Endodermal cell (in vitro differentiated cells): ENCODE data around the gene MUCL3. TPM values are rescaled to one million over a fixed set of nuclear protein-coding genes. Genes with fewer than 3 reads are reported as not detected.
"Not testable (repeated sequence)": the region's sequence is repeated elsewhere in the genome, so short reads cannot be mapped to it uniquely, and the experiment has no call there.

Experiments used
- DNase-seq: peaks from one replicate; pipeline ENCODE4 v3.0.0-alpha.2; 2017
- H3K27ac ChIP-seq: 2 replicates; pipeline ENCODE4 v1.5.1; 2013; ENCODE audit warnings: mild to moderate bottlenecking, low read depth, low read length, moderate library complexity
- H3K27me3 ChIP-seq: 2 replicates; pipeline ENCODE4 v1.6.1; 2013; ENCODE audit warnings: mild to moderate bottlenecking, low read length, moderate library complexity; ENCODE audit not compliant: insufficient read depth, control insufficient read depth, poor library complexity, severe bottlenecking
- H3K36me3 ChIP-seq: 2 replicates; pipeline ENCODE4 v1.7.0; 2013; ENCODE audit warnings: mild to moderate bottlenecking, low read length, moderate library complexity; ENCODE audit not compliant: control insufficient read depth, insufficient read depth
- H3K4me1 ChIP-seq: one replicate; pipeline ENCODE4 v1.7.0; 2013; ENCODE audit warnings: low read length; ENCODE audit not compliant: control insufficient read depth, insufficient read depth
- H3K4me3 ChIP-seq: 2 replicates; pipeline ENCODE4 v1.5.1; 2013; ENCODE audit warnings: mild to moderate bottlenecking, low read length, moderate library complexity
- H3K9ac ChIP-seq: 2 replicates; pipeline ENCODE4 v1.6.1; 2013; ENCODE audit warnings: mild to moderate bottlenecking, low read length, moderate library complexity; ENCODE audit not compliant: poor library complexity, severe bottlenecking; ENCODE audit errors: extremely low read depth
- H3K9me3 ChIP-seq: 2 replicates; pipeline ENCODE4 v1.6.1; 2013; ENCODE audit warnings: mild to moderate bottlenecking, low read length, moderate library complexity; ENCODE audit not compliant: control insufficient read depth
- H3K27ac Mint-ChIP-seq: 2 replicates; pipeline ENCODE4 v1.8.0; 2020; ENCODE audit warnings: mixed read lengths
- H3K27me3 Mint-ChIP-seq: 2 replicates; pipeline ENCODE4 v1.8.0; 2021; ENCODE audit warnings: mild to moderate bottlenecking, mixed read lengths; ENCODE audit not compliant: insufficient read depth
- H3K36me3 Mint-ChIP-seq: 2 replicates; pipeline ENCODE4 v1.8.0; 2020; ENCODE audit warnings: low read depth, mixed read lengths
- H3K4me1 Mint-ChIP-seq: 2 replicates; pipeline ENCODE4 v1.8.0; 2020; ENCODE audit warnings: mixed read lengths
- H3K4me3 Mint-ChIP-seq: 2 replicates; pipeline ENCODE4 v1.8.0; 2020; ENCODE audit warnings: mild to moderate bottlenecking, moderate library complexity, mixed read lengths
- H3K9me3 Mint-ChIP-seq: 2 replicates; pipeline ENCODE4 v1.8.0; 2020; ENCODE audit warnings: mild to moderate bottlenecking, mixed read lengths
- CTCF ChIP-seq: fragments of 200-600 bp; sonication (generic); conservative IDR thresholded peaks from 2 replicates; pipeline ENCODE4 v1.5.0; 2021; ENCODE audit warnings: antibody characterized with exemption, mild to moderate bottlenecking
- WGBS, 2 experiments: methylation state at CpG; one replicate each; pipeline versions ENCODE4 v1.1.5 to v1.1.7; 2013; ENCODE audit warnings: missing lambda C conversion rate in 2 of 2, mixed read lengths in 1 of 2; ENCODE audit not compliant: insufficient coverage in 1 of 2, insufficient read length in 1 of 2; 5-methylcytosine and 5-hydroxymethylcytosine counted together
- total RNA-seq, 2 donors: library from RNA; stranded (reverse); fragmentation: NEBNext Ultra II Directional in 1 of 2; extraction: Animal tissue kit (Norgen Biotek cat#: 25700) in 1 of 2; gene quantifications; 2 replicates in 1 of 2; 3 replicates in 1 of 2; pipeline ENCODE4 v1.2.1, GENCODE V29; 2021

MUCL3 gene
- total RNA-seq, 2 donors from 2014 or later: 0.18 TPM

DNA sequence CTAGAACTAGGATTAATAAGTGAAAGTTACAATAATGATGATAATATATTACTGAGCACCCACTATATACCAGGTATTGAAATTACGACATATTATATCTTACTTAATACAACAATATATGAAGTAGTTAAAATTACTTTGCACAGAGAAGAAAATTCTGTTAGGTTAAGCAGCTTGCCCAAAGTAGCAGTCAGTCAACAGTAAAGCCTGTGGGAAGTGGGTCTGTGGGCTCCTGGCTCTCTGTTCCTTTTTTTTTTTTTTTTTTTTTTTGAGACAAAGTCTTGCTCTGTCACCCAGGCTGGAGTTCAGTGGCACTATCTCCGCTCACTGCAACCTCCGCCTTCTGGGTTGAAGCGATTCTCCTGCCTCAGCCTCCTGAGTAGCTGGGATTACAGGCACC, 37.5 kb upstream of the MUCL3 start:
- Histone ChIP-seq H3K36me3 (peaks cover 10% of the 10 kb centered on the region), H3K9ac (no peak overlapping the region), H3K4me3 (no peak overlapping the region), H3K9me3 (no peaks in the 10 kb centered on the region), H3K4me1 (no peaks in the 10 kb centered on the region), H3K27me3 (no peaks in the 10 kb centered on the region), H3K27ac (no peak overlapping the region)
- TF ChIP-seq CTCF: no peak
- Mint-ChIP-seq H3K36me3 (peaks cover 18% of the 10 kb centered on the region), H3K4me1 (no peaks in the 10 kb centered on the region), H3K4me3 (no peak overlapping the region), H3K27ac (no peak overlapping the region), H3K27me3 (no peaks in the 10 kb centered on the region), H3K9me3 (no peaks in the 10 kb centered on the region)
- no peak for DNase-seq
- WGBS, 2 experiments: 97% methylated on average over 3 of the region's 4 CpGs; no CpG with 5 or more reads in 1 of the 2 experiments

DNA sequence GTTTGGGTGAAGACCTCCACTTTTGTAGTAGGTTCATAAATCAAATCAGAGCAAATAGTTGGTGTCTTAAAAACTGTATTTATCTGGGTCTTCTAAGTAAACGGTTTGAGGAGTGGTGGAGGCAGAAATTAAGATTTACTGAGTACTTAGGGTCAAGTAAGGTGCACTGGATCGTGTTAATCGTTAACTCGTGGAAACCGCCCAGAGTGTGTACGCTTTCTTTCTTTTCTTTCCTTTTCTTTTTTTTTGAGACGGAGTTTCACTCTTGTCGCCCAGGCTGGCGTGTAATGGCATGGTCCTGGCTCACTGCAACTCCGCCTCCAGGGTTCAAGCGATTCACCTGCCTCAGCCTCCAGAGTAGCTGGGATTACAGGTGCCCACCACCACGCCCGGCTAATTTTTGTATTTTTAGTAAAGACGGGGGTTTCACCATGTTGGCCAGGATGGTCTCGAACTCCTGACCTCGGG, 33.4 kb upstream of the MUCL3 start:
- 64 to 71% methylated on average over 12 to 16 of the region's 16 CpGs for WGBS, 2 experiments

DNA sequence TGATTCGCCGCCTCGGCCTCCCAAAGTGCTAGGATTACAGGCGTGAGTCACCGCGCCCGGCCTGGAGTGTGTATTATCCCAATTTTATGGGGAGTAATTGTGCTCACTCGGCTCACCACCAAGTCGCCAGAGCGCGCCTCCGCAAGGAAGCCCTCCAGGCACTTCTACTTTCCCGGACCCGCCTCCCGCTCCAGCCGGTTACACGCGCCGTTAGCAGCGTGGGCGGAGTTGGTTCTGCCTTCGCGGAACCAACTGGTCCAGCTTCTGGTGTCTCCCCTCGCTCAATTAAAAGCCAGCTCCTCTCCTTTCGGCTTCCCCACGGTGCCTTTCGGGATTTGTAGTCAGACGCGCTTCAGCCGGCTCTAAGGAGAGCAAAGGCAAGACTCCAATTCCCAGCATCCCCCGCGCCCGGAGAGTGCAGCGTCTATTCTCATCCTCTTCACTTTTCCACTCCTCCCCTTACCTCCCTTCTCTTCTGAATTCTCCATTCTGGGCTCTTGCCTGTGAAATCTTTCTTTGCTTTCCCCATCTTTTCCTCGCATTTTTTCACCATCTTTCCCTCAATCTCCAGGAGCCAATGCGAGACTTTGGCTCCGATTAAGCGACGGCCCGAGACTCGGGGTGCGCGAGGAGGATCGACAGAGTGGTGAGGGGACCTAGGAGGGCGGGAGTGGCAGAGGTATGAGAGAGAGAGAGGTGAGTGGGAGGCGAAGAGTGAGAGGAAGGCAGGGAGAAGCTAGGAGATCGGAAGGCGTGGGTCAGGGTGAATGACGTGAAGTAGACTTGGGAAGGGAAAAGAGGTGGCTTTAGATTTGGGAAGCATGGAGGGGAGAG, 32.8 kb upstream of the MUCL3 start, which contains the start of gene GTF2H4:
GTF2H4 (plus strand) TSS at position 450 of the 834 bp plus-strand sequence.
- H3K4me3 ChIP-seq: peak within 1 kb of the TSS; percentile 99
- Mint-ChIP-seq H3K27me3 (no peaks in the 10 kb centered on the region), H3K4me1 (peaks cover 6% of the 10 kb centered on the region), H3K9me3 (no peaks in the 10 kb centered on the region), H3K27ac (peak within 1 kb of the TSS; percentile 90), H3K36me3 (peaks cover 23% of the 10 kb centered on the region), H3K4me3 (peak within 1 kb of the TSS; percentile 93)
- WGBS, 2 experiments: 3 to 4% methylated on average over 36 to 49 of the region's 49 CpGs
- H3K36me3 ChIP-seq: peaks cover 25% of the 10 kb centered on the region
- no peaks in the 10 kb centered on the region for H3K27me3 ChIP-seq
- H3K27ac ChIP-seq: no peak within 1 kb of the TSS
- TF ChIP-seq CTCF: no peak
- DNase-seq: peak; percentile 99
- peak within 1 kb of the TSS; percentile 63 for H3K9ac ChIP-seq
- H3K4me1 ChIP-seq: no peaks in the 10 kb centered on the region
- no peaks in the 10 kb centered on the region for H3K9me3 ChIP-seq

More for the DNA sequence above, 33.4 kb upstream of the MUCL3 start:
- H3K27me3 Mint-ChIP-seq, H3K4me1 ChIP-seq, H3K4me1 Mint-ChIP-seq, DNase-seq, H3K9me3 Mint-ChIP-seq, H3K9ac ChIP-seq, H3K27me3 ChIP-seq, H3K9me3 ChIP-seq, H3K27ac ChIP-seq: not testable (repeated sequence)
- Mint-ChIP-seq H3K27ac (peak overlapping the region; percentile 55), H3K4me3 (peak overlapping the region; percentile 93), H3K36me3 (peaks cover 19% of the 10 kb centered on the region)
- H3K36me3 ChIP-seq: peaks cover 19% of the 10 kb centered on the region
- H3K4me3 ChIP-seq: peak overlapping the region; percentile 99
